NK-92 (cell line): ENCODE measurements around the gene PSMD13.
"Not testable (repeated sequence)": the region's sequence is repeated elsewhere in the genome, so short reads cannot be mapped to it uniquely, and the experiment has no call there.

Source experiments
- DNase-seq: peaks from one replicate; lab custom pipeline; 2025; ENCODE audit not compliant: unreplicated experiment; lab: John Stamatoyannopoulos, UW

PSMD13 gene

DNA sequence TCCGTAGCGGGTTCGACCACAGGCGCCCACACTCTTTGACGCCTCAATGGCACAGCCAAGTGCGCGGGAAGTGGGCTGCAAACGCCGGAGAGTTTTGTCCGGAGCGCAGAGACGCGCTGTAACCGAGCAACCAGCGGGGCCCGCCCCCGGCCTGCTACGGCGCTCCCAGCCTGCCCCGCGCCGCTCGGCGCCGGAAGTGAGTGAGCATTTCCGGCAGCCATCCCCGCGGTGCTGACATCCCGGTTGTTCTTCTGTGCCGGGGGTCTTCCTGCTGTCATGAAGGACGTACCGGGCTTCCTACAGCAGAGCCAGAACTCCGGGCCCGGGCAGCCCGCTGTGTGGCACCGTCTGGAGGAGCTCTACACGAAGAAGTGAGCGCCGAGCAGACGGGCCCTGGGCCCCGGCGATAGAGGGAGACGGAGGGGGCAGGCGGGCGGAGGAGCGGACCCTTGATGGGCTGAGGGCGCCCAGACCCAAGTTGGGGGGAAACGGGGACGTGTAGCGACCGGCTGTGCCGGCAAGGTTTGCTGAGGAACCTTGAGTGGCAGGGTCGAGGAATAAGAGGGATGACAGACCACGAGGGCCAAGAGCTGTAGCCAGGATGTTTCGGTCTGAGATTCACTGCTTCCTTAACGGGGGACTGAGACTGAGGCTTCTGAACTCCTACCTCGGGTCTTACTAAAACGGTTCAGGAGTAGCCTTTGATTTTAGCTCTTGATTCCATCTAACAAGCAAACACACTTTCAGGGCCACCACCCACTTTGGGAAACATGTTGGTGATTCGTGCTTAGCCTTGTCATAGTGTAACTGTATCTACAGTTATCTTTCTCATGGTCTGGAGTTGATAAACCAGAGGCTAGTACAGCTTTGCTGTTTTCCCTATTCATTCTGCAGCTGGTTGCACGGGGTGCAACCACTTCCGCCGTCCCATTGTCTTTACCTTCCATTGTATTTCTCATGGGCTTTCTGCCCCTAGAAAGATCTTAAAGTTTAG, at the start of gene PSMD13:
TSS of gene PSMD13 (plus strand) at position 203 of the 994 bp plus-strand sequence. CDS start at position 277, 74 bp downstream.
- DNase-seq: no peak

DNA sequence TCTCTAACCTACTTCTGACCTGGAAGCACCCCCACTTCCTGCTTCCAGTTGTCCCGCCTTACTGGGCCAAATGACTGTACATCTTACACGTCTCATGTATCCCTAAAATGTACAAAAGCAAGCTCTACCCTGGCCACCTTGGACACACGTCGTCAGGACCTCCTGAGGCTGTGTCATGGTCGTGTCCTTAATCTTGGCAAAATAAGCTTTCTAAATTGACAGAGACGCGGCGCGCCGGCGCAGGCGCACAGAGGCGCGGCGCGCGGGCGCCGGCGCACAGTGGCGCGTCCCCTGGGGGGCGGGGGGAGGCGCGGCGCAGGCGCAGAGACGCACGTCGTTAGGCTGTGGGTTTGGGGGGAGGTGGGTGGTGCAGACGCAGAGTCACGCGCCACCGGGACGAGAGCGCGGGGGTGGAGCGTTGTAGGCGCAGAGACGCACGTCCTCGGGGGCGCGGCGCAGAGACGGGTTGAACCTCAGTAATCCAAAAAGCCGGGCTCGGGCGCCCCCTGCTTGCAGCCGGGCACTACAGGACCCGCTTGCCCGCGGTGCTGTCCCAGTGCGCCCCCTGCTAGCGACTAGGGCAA, 47.5 kb upstream of the PSMD13 start:
- DNase-seq: not testable (repeated sequence)

DNA sequence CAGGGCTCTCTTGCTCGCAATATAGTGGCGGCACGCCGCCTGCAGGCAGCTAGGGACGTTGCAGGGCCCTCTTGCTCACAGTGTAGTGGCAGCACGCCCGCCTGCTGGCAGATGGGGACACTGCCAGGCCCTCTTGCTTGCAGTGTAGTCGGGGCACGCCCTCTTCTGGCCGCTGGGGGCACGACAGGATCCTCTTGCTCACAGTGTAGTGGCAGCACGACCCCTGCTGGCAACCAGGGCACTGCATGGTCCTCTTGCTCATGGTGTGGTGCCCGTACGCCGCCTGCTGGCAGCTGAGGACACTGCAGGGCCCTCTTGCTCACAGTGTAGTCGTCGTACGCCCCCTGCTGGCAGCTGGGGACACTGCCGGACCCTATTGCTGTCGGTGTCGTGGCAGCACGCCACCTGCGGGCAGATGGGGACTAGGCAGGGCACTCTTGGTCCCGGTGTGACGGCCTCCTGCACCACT, 46.9 kb upstream of the PSMD13 start:
- DNase-seq: not testable (repeated sequence)

DNA sequence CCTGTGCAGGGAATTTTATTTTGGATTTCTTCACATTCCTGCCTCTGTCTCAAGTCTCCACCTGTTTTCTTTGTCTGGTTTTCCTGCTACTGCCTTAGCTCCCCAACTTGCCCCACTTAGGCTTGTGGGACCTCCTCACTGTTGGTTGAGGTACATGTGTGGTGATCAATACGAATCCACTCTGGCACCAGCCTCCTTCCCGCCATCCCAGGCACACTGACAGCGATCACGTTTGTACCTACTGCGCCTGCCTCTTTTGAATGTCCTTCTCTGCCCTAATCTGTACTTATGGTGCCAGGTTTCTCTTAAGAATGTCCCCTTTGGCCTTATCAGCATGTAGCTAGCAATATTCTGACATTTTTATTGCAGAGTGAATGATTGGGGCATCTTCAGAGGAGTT, 46.2 kb upstream of the PSMD13 start:
- DNase-seq: not testable (repeated sequence)

DNA sequence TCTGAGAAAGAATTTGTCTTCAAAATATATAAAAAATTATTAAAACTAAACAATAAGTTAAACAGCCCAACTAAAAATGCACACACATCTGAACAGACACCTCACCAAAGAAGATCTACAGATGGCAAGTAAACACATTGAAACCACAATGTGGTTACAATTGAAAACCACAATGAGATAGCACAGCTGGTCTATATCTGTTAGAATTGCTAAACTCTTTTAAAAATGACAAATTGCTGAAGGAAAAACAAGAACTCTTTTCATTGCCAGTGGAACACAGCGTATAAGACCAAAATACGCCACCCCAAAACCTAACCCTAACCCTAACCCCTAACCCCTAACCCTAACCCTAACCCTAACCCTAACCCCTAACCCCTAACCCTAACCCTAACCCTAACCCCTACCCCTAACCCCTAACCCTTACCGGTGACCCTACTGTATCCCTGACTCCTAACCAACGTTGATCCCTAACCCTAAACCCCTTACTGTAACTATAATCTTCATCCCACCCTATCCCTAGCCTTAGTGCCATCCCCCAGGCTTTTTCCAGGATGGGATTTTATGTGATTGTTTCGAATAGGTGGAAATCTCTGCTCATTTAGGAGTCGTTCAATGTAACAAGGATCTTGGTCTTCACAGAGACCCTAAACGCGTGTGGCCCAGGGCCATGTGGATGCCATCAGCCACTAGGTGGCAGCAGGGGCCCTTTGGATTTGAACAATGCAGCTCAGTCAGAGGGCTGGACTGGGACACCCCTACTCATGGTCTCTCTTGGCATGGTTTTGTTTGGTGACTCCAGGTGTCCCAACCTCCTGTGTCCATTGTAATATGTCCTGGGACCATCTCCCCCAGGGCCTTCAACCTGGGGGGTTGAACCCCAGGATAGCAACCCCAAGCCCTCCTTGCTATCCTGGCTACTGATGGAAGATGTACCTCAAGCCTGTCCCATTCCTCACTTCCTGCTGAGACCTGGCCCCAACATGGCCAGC, 45.0 kb upstream of the PSMD13 start:
- DNase-seq: not testable (repeated sequence)

DNA sequence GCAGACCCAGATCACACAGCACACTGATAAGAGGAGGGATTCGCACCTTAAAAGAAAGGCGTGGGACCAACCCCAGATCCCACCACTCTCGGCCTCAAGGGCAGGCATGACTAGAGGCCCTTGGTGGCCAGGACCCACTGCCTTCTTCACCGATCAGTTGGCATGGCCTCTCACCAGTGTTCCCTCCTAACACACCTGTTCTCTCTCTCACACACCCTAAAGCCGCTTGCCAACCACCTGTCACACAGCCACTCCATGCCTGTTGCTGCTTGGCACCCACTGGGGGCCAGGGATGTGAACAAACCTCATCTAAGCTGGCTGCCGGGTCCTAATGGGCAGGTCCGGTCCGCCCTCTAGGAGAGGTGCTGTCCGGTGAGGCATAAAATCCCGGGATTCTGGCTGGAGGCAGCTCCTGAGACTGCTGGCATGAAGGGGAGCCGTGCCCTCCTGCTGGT, 44.1 kb upstream of the PSMD13 start, which contains the start of gene SCGB1C1:
TSS of gene SCGB1C1 (plus strand) at position 405 of the 455 bp plus-strand sequence. CDS start at position 427, 22 bp downstream.
- DNase-seq: not testable (repeated sequence)

DNA sequence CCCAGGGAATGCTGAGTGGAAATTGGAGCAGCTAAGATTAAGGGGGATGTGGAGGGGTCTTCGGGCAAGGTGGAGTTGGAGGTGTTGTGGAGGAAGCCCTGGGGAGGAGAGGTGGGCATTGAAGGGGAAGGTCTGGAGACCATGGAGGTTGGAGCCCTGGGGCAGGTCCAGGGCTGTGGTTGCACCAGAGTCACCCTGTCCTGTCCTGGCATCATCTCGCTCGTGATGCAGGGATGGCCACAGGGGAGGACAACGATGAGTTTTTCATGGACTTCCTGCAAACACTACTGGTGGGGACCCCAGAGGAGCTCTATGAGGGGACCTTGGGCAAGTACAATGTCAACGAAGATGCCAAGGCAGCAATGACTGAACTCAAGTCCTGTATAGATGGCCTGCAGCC, 43.3 kb upstream of the PSMD13 start:
- DNase-seq: not testable (repeated sequence)

DNA sequence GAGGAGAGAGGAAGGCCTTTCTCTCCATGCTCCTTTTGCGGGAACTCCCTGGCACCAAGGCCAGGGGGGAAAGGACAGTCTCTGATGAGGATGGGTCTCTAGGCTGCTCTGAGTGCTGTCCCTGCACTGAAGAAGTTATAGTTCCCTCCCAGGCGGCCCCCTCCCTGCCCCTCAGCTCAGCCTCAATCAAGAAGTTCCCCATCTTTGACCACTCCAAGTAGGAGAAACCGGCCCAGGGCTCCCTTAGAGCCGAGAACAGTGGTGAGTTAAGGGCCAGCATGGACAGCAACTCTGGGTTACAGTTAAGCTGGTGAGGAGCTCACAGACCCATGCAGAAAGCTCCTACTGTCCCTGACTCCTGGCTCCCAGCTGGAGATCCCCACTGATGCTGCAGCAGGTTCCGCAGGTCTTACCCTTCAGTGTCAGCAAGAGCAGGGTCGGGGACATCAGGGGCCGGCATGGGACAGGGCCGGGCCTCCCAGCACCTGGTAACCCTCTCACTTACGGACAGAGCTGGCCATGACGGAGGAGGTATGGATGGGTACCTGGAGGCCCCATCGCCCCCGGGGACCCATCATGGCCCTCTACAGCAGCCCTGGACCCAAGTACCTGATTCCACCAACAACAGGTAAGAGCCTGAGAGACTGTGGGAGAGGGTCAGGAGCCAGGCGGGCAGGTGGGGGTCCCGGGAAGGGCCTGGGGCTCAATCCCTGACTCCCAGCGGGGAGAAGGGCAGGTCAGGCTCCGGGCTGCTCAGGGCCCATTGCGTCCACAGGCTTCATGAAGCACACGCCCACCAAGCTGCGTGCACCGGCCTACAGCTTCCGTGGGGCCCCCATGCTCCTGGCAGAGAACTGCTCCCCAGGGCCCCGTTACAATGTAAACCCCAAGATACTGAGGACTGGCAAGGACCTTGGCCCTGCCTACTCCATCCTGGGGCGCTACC, 39.7 kb upstream of the PSMD13 start:
- DNase-seq: no peak

DNA sequence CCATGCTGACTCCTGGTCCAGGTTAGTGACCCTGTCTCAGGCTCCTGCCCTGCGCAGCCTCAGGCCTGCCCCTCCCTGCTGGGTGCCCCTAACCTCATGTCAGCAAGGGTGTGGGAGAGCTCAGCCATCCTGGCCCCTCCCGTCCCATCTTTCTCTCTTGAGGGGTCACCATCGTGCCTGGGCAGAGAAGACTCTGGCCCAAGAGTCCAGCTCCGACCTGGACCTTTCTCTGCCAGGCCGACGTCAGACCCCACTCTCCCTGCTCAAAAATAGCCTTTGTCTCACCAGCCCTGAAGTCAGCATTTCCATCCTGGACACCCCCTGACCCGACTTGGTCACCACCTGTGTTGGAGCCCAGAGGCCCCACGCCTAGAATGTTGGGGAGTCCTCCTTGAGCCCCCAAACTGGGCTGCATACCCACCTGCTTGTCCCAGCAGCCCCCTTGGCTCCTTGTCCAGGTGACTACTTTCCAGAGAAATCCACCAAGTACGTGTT, 39.0 kb upstream of the PSMD13 start:
- DNase-seq: no peak

DNA sequence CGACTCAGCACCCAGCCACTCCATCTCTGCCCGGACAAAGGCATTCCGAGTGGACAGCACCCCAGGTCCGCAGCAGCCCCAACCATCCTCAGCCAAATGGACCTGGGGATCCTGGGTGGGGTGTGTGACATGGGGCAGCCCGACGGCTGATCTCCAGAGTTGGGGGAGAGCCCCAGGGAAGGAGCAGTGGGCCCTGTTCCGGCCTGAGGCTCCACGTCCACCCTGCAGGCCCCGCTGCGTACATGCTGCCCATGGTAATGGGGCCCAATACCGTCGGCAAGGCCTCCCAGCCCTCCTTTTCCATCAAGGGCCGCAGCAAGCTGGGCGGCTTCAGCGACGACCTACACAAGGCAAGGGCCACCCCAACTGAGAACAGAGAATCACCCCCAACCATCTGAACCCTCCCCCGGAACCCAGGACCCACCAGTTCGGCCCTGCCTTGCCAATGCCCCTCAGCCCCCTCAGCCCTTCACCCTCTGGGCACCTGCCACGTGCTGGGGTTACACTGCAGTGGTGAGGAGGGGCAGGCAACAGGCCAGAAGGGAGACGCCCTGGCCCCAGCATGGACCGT, 38.5 kb upstream of the PSMD13 start:
- DNase-seq: no peak

DNA sequence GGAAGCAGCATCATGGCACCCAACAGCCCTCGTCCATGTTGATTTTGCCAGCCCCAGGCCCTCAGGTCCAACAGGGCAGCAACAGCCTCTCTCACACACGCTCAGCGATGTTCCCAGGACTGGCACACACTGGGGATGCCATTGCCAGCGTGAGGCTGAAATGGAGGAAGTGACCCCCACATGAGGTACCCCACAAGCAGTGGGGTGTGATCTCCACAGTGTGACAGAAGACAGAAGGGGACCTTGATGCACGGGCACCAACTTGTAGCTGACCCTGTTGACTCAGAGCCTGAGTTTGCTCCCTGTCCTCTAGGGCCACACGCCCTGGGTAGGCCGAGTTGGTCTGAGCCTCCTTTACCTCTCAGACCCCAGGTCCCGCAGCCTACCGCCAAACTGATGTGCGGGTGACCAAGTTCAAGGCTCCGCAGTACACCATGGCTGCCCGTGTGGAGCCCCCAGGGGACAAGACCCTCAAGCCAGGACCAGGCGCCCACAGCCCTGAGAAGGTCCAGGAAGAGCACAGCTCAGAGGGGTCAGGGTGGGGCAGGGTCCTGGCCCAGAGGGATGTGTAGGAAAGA, 37.7 kb upstream of the PSMD13 start:
- DNase-seq: no peak

DNA sequence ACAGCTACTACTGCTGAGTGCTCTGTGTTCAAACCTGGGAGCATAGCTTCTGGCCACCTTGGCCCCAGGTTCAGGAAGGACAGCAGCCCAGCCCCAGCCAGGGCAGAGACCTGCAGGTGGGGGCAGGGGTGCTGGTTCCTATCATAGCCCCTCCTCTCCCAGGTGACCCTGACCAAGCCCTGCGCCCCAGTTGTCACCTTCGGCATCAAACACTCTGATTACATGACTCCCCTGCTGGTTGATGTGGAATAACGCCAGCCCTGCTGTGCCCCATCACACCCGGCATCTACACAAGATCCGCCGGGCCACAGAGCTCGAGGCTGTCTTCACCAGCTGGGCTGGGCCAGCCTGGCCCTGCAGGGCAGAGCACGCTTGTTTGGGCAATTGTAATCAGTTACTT, 37.0 kb upstream of the PSMD13 start:
- no peak for DNase-seq

DNA sequence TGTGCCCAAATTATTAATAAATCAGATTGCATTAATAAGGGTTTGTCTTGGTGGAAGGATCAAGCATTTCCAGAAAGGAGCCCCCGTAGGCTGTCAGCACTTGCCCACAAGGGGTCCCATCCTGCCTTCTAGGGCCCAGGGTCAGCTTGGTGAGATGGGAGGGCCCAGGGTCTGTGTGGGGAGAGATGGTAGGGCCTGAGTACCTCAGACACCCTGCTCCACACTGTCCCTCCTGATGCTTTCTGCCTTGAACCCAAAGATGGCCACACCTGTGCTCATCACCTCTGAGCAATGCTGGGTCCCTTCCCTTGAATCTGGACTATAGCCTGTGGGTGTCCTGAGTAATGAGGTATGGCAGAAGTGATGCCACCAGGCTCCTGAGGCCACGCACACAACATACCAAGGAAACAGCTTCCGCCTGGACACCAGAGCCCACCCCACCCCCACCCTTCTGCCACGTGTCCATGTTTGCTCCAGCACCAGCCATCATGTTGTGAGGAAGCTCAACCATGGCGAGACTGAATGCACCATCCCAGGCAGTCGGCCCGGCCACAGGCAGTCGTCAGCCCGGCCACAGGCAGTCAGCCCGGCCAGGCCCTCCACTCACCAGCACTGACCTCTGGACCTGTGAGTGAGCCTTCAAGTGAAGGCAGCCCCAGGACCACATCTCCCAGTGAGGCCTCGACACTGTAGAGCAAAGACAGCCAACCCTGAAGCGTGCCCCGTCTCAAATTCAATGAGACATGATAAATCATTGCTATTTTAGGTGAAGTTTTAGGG, 36.4 kb upstream of the PSMD13 start:
- DNase-seq: no peak

DNA sequence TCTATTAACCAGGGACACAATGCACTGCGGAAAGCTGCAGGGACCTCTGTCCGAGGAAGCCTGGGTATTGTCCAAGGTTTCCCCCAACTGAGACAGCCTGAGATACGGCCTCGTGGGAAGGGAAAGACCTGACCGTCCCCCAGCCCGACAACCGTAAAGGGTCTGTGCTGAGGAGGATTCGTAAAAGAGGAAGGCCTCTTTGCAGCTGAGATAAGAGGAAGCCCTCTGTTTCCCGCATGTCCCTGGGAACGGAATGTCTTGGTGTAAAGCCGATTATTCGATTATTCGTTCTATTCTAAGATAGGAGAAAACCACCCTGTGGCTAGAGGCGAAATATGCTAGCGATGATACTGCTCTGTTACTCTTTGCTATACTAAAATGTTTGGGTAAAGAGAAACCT, 34.8 kb upstream of the PSMD13 start:
- no peak for DNase-seq

DNA sequence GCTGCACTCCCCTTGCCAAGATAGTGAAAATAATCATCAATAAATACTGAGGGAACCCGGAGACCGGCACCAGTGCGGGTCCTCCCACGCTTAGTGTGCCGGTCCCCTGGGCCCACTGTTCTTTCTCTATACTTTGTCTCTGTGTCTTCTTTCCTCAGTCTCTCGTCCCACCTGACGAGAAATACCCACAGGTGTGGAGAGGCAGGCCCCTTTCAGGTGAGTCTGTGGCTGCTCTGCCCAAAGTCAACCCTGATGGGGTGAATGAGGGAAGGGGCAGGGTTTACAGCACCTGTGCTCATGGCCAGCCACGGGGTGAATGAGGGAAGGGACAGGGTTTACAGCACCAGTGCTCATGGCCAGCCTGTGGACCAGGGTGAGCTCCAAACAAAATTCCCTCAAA, 34.3 kb upstream of the PSMD13 start:
- no peak for DNase-seq

DNA sequence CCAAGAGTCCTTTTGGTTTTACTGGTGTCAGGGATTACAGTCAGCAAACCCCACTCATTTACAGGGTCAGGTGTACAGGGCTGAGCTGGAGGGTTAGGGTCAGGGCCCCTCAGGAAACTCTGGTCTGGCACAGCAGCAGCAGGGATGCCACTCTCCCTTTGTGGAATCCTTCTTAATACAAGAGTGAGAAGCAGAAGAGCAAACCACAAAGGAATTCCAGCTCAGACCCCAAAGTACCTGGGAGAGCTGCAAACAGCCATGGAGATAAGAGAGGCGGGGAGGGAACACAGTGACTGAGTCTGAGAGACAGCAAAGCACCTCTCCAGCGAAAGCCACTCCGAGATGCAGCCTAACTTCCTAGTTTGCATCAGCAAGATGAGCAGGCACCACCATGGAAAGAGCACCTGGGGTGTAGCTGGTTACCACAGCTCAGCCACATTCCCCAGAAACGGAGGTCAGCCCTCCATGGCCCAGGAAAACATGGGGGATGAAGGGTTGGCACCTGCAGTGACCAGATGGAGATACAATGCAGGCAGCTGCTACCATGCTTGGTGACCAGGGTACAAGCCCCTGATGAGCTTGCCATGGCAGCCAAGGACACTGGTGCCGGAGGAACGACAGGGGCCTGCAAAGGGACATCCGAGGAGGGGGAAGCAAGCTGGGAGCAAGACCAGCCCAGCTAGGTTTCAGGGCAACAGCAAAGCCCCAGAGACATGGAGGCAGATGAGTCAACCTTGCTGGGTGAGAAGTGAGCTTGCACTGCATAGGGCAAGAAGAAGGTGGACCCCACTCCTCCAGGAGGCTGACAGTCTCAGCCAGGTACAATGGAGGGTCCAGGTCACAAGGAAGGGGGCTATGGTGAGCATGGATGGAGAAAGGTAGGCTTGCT, 33.5 kb upstream of the PSMD13 start:
- no peak for DNase-seq
